GM21526 (cell line): ENCODE data around the gene XKR7.
"Not testable (repeated sequence)": the region's sequence is repeated elsewhere in the genome, so short reads cannot be mapped to it uniquely, and the experiment has no call there.

Source experiments
- ATAC-seq: cut with Tn5 transposase; IDR thresholded peaks from one replicate; pipeline ENCODE4 v1.9.1; 2021; ENCODE audit warnings: moderate library complexity; ENCODE audit not compliant: unreplicated experiment, low FRiP score

Gene XKR7, protein sequence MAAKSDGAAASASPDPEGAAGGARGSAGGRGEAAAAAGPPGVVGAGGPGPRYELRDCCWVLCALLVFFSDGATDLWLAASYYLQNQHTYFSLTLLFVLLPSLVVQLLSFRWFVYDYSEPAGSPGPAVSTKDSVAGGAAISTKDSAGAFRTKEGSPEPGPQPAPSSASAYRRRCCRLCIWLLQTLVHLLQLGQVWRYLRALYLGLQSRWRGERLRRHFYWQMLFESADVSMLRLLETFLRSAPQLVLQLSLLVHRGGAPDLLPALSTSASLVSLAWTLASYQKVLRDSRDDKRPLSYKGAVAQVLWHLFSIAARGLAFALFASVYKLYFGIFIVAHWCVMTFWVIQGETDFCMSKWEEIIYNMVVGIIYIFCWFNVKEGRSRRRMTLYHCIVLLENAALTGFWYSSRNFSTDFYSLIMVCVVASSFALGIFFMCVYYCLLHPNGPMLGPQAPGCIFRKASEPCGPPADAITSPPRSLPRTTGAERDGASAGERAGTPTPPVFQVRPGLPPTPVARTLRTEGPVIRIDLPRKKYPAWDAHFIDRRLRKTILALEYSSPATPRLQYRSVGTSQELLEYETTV

DNA sequence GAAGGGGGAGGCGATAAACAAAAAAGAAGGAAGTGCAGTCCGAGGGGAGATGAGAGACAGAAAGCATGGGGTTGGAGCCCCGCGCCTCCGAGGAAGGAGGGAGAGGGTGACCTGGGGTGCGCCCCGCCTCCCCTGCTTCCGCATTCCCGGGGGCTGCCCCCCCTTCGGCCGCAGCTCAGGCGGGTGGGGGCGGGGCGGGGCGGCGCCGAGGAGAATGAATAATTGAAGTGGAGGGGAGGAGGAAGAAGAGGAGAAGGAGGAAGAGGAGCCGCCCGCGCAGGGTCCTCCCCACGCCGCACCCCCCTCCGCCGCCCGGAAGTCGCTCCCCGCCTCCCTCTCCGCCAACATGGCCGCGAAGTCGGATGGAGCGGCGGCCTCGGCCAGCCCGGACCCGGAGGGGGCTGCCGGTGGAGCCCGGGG, at the start of gene XKR7:
XKR7 (plus strand) TSS at position 322 of the 420 bp plus-strand sequence; CDS start at position 347, 25 bp downstream.
- ATAC-seq, result no peak

DNA sequence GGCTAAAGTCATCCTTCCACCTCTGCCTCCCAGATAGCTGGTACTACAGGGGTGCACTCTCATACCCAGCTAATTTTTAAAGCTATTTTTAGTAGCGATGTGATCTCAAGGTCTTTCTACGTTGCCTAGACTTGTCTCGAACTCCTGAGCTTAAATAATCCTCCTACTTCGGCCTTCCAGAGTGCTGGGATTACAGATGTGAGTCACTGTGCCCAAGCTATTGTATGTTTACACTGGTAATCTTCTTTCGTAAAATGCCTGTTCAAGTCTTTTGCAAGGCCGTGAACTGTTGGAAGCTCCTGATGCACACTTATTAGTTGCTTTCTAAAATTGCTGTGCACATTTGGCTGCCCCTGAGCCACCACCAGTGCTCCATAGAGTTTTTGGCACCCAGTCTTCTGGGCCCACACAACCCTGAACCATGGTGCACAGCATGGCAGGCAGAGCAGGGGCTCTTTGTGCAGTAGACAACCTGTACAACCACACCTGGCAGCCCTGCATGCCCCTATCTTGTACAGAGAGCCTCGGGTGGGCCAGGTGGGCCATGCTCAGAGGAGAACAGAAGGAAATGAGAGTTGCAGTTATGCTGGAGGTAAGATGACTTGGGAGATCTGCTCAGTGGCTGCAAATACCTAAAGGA, 49.4 kb upstream of the XKR7 start:
- ATAC-seq, result no peak

DNA sequence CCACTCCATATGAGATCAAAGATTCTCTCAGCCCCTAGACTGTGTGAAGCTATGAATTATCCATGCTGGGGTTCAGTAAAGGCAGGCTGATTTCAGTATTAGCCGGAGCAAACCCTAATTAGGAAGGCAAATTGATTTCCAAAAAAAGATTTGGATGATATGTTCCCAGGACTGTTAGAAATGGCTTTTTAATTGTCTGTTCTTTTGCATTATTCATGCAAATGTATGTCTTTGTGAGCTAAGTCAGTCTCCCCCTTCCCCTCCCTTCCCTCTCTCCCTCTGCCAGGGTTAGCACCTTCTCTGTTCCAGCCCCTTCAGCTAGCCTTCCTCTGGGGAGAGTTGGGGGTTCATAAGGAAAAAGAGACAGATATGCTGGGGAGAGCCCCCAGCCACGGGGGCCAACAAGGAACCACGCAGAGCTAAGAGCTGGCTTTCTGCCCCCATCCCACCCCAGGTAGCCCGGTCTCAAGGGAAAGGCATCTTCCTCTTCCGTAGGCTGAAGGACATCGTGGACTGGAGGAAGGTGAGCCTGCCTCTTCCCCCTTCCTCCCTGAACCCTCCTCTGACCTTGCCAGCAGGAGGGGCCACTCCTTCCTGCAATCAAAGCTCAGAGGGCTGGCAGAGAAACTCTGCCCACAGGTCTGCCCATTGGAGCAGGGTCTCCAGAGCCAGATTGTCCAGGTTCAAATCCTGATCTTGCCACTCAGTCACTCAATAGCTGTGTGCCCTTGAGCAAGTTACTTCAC, 48.4 kb upstream of the XKR7 start:
- ATAC-seq, result no peak

DNA sequence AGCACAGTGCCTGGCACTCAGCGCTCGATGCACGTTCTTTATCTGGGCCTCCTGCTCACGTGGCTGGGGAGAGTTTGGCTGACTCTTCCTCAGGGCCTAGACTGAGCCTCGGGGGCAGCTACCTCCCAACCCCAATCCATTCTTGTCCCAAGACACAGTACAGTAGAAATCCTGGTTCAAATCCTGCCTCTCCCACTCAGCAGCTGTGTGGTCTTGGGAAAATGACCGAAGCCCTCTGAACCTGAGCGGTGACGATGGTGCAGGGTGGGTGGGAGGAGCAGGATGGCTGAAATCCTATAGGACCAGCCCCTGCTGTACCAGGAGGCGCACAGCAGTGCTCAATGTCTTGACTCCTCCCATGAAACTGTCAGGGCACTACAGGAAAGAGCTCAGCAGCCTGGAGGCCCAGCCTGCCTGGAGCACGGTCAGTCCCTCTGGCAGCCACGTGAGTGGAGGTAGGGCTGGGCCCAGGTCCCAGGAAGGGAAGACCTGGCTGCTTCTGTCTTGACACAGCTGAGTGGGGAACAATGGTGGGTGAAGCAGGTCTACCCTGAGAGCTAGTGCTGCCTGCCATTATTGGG, 47.6 kb upstream of the XKR7 start:
- no peak for ATAC-seq

DNA sequence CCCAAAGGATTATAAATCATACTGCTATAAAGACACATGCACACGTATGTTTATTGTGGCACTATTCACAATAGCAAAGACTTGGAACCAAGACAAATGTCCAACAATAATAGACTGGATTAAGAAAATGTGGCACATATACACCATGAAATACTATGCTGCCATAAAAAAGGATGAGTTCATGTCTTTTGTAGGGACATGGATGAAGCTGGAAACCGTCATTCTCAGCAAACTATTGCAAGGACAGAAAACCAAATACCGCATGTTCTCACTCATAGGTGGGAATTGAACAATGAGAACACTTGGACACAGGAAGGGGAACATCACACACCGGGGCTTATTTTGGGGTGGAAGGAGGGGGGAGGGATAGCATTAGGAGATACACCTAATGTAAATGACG, 46.5 kb upstream of the XKR7 start:
- not testable (repeated sequence) for ATAC-seq

DNA sequence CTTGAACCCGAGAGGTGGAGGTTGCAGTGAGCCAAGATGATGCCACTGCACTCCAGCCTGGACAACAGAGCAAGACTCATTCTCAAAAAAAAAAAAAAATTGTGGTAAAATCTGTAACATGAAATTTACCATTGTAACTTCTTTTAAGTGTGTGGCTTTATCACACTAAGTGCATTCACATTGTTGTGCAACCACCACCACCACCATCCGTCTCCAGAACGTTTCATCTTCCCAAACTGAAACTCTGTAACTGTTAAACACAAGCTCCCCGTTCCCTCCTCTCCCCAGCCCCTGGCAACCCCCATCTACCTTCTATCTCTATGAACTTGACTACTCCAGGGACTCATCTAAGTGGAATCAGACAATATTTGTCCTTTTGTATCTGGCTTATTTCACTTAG, 45.8 kb upstream of the XKR7 start:
- no peak for ATAC-seq

DNA sequence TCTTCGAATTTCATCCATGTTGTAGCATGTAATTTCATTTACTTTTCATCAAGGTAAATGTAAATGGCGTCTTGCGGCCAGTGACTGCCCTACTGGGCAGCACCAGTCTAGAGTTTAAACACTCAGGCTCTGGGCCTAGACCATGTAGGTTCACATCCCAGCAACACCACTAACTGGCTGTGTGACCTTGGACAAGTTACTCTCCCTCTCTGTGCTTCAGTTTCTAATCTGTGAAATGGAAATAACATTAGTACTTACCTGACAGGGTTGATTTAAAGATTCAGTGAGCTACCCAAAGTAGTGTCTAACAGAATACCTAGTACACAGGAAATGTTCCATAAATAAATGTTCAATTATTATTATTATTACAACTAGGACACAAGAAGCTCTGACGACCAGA, 45.4 kb upstream of the XKR7 start:
- ATAC-seq, result no peak

DNA sequence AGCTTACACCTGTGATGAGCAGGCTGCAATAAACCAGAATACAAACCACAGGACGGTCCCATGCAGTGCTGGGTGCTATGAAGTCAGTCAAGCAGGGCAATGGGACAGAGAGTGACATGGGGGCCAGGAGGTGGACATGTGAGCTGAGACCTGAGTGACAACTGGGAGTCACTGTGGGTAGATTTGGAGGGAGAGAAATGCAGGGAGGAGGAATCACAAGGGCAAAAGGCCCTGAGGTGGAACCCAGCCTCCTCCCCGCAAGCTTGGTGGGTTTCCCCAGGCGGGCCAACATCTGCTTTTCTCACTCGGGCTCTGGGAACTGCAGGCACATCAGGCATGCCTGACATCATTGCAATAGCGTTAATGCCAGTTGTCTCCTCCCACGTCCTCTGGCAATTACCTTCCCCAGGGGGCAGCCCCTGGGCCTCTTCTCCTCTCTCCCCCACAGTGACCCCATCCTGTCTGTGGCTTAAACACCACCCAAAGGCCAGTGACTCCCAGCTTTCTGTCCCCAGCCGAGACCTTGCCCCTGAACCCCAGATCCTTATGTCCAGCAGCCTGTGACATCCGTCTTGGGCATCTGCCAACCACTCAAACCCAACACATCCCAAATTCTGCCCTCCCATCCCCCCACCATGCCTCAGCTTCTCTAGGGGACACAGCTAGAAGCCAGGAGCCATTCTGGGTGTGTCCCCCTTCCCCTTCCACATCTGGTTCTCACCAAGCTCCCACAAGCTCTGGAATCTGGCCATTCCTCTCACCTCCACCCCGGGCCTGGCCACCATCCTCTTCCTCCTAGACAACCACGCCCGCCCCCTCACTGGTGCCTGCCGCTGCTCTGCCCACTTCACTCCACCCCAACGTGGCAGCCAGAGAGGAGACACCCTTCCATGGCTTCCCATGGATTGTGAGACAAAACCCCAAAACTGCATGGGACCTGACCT, 44.3 kb upstream of the XKR7 start:
- ATAC-seq, result peak; percentile 53

DNA sequence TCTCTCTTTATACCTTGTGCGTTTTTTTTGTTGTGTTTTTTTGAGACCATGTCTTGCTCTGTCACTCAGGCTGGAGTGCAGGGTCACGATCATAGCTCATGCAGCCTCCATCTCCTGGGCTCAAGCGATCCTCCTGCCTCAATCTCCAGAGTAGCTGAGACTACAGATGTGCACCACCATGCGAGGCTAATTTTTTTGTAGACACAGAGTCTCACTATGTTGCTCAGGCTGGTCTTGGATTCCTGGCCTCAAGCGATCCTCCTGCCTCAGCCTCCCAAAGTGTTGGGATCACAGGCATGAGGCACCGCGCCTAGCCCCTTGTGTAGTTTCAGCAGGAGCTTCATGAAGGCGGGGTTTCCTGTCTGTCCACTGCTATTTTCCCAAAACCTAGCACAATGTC, 43.4 kb upstream of the XKR7 start:
- ATAC-seq, result no peak

DNA sequence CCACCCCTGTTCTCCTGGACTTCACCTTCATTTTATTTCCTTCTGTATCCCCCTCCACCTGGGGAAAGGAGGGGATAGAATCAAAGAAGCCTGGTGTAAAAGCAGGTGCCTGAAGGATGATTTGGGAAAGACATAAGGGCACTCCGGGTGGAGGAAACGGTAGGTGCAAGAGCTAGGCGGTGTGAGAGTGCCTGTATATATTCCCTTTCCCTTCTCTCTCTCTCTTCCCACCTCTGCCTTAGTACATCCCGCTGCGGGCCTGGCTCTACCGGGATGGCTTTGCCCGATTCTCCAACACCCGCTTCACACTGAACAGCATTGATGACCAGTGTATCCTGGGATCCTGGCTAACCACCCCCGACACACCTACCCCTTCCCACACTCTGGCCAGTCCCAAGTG, 42.3 kb upstream of the XKR7 start:
- no peak for ATAC-seq

DNA sequence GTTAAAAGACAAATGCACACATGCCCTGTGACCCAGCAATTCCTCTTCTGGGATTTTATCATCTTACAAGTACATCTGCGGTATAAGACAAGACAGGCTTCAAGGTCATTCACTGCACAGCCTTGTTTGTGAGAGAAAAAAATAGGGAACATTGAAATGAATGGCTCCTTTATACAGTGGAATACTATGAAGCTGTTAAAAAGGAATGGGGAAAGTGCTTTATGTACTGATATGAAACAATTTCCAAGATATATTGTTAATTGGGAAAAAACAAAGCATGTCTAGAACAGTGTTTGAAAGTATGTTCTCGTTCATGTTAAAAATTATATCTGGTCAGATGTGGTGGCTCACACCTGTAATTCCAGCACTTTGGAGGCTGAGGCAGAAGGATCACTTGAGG, 41.5 kb upstream of the XKR7 start:
- no peak for ATAC-seq

DNA sequence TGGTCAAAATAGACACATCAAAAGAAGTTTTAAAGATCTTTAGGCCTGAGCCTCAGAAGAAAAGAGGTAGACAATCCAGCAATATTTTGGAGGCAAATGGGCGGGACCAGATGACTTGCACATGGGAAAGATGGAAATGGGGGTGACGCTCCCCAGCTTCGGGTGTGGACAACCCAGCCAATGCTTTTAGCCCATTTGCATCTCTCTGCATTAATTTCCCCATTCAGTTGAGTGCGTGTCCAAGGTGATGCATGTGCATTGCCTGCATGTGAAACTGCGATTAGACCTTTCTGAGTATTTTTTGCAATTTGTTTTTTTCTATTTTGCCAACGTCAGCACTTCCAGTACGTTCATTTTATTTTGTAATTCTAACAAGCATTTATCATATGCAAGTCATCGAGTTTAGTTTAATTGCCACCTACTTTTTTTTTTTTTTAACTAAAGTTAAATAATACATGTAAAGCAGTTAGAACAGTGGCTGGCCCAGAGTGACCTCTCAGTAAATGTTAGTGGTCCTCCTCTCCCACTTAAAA, 40.3 kb upstream of the XKR7 start:
- ATAC-seq, result no peak

DNA sequence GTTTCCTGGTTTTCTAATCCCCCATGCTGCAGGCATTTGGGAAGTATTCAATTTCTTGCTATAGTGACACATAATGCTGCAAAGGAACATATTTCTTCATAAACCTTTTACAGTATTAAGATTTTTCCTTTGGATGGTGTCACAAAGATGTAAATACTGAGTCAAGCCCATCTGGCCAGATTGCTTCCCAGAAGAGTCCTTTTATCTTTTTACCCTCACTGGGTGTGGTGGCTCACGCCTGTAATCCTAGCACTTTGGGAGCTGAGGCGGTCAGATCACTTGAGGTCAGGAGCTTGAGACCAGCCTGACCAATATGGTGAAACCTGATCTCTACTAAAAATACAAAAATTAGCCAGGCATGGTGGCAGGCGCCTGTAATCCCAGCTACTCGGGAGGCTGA, 38.3 kb upstream of the XKR7 start:
- not testable (repeated sequence) for ATAC-seq

DNA sequence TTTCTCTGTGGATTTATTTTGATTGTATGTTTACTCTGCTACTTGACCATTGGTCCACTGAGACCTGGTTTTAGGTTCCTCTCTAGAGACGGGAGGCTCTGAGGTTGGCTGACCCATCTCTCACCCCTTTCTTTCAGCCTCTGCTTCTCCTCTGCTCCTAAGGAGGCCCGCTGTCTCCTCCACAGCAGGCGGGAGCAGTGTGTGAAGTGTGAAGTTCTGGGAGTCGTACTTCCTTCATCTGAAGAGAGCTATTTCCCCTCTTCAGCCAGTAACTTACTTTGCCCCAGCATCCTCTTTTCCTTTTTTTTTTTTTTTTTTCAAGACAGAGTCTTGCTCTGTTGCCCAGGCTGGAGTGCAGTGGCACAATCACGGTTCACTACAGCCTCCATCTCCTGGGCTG, 37.2 kb upstream of the XKR7 start:
- no peak for ATAC-seq

DNA sequence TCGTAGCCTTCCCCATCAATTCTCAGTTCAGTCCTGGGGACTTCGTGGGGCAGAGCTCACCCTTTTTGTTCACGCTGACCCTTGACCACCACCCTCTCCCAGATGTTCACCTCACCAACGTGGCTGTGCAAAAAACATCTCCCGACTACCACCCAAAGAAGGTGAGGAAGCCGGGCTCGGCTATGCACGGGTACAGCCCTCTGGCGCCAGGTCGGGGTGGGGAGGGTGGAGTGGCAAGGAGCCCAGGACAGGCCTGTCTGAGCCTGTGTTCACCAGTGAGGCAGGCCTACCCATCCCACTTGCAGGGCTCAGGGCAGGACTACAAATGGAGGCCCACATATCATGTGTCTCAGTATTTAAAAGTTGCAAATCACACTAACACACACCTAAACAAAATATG, 34.3 kb upstream of the XKR7 start:
- no peak for ATAC-seq

DNA sequence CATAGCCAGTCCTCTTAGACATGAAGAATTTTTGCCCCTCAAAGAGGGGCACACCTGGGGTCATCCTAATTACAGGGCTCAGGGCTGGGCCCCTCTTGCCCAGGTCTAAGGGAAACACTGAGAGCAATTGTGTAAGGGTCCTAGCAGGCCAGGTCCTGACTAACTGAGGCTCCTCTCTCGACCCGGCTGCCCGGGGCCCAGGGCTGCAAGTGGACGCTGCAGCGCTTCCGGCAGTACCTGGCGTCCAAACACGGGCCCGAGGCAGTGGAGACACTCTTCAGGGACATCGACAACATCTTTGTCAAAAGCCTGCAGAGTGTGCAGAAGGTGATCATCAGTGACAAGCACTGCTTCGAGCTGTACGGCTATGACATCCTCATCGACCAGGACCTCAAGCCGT, 33.5 kb upstream of the XKR7 start:
- ATAC-seq, result no peak

DNA sequence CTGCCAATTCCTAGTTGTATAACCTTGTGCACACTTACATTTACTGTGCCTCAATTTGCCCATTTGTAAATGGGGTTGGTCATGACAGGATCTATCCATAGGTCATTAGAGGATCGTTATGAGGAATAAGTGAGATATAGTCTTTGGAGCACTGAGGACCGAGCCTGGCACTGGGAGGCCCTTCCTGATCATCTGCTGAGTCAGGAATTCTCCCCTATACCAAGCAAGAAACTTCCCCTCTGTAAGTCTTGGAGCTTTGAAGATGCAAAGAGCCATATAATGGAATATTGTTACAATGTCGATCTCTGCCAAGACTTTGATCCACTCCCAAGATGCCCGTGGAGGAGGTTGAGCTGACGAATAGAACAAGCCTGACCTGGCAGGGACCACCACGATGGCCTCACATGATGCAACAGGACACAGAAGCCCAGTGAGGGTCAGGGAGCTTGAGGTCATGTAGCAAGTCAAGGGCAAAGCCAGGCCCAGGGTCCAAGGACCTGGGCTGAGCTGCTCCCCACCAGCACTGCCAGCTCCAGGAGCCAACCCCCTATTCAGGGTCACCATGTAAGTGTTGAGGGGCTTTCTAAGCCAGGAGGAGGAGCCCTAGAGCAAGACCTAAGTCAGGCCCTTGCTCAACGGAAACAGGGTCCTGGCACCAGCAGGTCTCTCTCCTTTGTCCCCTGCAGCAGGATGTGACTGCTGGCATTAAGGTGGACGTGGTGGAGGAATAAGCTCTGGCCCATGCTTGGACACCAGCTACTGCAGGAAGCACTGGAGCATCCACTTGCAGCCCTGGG, 32.8 kb upstream of the XKR7 start:
- ATAC-seq, result no peak

DNA sequence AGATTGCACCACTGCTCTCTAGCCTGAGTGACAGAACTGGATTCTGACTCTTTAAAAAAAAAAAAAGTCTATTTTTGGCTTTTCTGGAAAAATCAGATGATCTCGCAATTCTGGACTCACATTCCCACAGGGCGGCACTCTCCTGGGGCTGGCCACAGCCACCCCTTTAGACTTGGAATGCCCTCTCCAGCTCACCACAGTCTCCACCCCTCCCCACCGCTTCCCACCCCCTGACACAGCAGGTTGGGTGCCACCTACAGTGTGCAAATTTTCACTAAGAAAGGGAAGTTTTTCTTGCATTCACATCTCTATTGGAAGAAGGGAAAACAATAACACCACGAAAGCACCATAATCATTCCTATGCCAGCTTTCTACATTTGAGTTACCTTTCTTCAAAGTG, 31.5 kb upstream of the XKR7 start:
- no peak for ATAC-seq

DNA sequence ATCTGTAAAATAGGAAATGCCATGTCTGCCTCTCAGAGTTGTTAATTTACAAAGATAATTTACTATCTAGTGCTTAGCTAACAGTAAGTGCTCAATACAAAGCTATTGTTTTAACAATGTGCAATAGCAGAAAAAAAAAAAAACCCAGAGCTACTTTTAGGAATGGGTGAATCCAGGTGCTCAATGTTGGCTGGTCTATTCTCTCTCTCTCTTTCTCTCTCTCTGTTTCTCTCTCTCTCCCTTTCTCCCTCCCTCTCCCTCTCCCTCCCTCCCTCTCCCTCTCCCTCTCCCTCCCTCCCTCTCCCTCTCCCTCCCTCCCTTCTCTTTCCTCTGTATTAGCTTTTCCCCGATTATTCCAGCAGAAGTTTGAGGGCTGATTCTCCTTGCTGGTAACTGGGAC, 30.1 kb upstream of the XKR7 start:
- no peak for ATAC-seq
